ENCODE data around the gene THUMPD1.

DNA sequence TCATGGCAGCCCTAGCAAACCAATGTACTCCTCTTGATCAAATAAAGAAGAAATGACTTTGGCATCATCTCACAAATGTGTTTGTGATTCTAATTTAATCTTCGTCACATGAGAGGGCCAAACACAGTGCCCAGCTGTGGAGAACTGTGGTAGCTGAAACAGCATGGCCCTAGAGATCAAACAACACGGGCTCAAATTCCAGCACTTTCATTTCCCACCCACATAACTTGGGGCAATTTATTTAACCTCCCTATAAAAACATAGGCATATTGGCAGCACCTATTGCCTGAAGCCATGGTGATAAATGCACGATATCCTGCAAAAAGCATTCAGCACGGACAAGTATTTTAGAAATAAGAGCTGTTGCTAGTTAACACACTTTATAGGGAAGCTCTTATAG lies 46.6 kb downstream of the THUMPD1 start:
- TF ChIP-seq, protein P1, sequence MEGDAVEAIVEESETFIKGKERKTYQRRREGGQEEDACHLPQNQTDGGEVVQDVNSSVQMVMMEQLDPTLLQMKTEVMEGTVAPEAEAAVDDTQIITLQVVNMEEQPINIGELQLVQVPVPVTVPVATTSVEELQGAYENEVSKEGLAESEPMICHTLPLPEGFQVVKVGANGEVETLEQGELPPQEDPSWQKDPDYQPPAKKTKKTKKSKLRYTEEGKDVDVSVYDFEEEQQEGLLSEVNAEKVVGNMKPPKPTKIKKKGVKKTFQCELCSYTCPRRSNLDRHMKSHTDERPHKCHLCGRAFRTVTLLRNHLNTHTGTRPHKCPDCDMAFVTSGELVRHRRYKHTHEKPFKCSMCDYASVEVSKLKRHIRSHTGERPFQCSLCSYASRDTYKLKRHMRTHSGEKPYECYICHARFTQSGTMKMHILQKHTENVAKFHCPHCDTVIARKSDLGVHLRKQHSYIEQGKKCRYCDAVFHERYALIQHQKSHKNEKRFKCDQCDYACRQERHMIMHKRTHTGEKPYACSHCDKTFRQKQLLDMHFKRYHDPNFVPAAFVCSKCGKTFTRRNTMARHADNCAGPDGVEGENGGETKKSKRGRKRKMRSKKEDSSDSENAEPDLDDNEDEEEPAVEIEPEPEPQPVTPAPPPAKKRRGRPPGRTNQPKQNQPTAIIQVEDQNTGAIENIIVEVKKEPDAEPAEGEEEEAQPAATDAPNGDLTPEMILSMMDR (conservative IDR thresholded peaks at IDR 0.05; ENCODE audit: low read depth in 2 of 2): no peak
- TF ChIP-seq NANOG (IDR thresholded peaks at IDR 0.05; ENCODE audit: borderline replicate concordance) (no peak), EZH2 (IDR thresholded peaks at IDR 0.05; ENCODE audit: low read depth, unreplicated experiment) (no peak), CREB1 (CRISPR knock-in tag; IDR thresholded peaks at IDR 0.05; ENCODE audit: low read depth) (no peak), ZNF331 (CRISPR knock-in tag; IDR thresholded peaks at IDR 0.05; ENCODE audit: low read depth) (no peak), JUNB (IDR thresholded peaks at IDR 0.05; ENCODE audit: unreplicated experiment) (no peak), EZH2phosphoT487 (IDR thresholded peaks at IDR 0.05; ENCODE audit: unreplicated experiment) (no peak)
- TF ChIP-seq, protein P2, sequence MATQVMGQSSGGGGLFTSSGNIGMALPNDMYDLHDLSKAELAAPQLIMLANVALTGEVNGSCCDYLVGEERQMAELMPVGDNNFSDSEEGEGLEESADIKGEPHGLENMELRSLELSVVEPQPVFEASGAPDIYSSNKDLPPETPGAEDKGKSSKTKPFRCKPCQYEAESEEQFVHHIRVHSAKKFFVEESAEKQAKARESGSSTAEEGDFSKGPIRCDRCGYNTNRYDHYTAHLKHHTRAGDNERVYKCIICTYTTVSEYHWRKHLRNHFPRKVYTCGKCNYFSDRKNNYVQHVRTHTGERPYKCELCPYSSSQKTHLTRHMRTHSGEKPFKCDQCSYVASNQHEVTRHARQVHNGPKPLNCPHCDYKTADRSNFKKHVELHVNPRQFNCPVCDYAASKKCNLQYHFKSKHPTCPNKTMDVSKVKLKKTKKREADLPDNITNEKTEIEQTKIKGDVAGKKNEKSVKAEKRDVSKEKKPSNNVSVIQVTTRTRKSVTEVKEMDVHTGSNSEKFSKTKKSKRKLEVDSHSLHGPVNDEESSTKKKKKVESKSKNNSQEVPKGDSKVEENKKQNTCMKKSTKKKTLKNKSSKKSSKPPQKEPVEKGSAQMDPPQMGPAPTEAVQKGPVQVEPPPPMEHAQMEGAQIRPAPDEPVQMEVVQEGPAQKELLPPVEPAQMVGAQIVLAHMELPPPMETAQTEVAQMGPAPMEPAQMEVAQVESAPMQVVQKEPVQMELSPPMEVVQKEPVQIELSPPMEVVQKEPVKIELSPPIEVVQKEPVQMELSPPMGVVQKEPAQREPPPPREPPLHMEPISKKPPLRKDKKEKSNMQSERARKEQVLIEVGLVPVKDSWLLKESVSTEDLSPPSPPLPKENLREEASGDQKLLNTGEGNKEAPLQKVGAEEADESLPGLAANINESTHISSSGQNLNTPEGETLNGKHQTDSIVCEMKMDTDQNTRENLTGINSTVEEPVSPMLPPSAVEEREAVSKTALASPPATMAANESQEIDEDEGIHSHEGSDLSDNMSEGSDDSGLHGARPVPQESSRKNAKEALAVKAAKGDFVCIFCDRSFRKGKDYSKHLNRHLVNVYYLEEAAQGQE (IDR thresholded peaks at IDR 0.05; ENCODE audit: unreplicated experiment): no peak
